Measurements from ENCODE around the gene STON2.

- TF ChIP-seq, protein P1, sequence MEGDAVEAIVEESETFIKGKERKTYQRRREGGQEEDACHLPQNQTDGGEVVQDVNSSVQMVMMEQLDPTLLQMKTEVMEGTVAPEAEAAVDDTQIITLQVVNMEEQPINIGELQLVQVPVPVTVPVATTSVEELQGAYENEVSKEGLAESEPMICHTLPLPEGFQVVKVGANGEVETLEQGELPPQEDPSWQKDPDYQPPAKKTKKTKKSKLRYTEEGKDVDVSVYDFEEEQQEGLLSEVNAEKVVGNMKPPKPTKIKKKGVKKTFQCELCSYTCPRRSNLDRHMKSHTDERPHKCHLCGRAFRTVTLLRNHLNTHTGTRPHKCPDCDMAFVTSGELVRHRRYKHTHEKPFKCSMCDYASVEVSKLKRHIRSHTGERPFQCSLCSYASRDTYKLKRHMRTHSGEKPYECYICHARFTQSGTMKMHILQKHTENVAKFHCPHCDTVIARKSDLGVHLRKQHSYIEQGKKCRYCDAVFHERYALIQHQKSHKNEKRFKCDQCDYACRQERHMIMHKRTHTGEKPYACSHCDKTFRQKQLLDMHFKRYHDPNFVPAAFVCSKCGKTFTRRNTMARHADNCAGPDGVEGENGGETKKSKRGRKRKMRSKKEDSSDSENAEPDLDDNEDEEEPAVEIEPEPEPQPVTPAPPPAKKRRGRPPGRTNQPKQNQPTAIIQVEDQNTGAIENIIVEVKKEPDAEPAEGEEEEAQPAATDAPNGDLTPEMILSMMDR (IDR thresholded peaks at IDR 0.05) = no peak
- TF ChIP-seq POLR2AphosphoS5 (IDR thresholded peaks at IDR 0.05; ENCODE audit: low read depth, low read length) (no peak), TCF7L2 (IDR thresholded peaks at IDR 0.05; ENCODE audit: low read depth, low read length) (no peak)
- TF ChIP-seq, protein P2, sequence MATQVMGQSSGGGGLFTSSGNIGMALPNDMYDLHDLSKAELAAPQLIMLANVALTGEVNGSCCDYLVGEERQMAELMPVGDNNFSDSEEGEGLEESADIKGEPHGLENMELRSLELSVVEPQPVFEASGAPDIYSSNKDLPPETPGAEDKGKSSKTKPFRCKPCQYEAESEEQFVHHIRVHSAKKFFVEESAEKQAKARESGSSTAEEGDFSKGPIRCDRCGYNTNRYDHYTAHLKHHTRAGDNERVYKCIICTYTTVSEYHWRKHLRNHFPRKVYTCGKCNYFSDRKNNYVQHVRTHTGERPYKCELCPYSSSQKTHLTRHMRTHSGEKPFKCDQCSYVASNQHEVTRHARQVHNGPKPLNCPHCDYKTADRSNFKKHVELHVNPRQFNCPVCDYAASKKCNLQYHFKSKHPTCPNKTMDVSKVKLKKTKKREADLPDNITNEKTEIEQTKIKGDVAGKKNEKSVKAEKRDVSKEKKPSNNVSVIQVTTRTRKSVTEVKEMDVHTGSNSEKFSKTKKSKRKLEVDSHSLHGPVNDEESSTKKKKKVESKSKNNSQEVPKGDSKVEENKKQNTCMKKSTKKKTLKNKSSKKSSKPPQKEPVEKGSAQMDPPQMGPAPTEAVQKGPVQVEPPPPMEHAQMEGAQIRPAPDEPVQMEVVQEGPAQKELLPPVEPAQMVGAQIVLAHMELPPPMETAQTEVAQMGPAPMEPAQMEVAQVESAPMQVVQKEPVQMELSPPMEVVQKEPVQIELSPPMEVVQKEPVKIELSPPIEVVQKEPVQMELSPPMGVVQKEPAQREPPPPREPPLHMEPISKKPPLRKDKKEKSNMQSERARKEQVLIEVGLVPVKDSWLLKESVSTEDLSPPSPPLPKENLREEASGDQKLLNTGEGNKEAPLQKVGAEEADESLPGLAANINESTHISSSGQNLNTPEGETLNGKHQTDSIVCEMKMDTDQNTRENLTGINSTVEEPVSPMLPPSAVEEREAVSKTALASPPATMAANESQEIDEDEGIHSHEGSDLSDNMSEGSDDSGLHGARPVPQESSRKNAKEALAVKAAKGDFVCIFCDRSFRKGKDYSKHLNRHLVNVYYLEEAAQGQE (IDR thresholded peaks at IDR 0.05; ENCODE audit: insufficient read depth in 1 of 2, low read depth in 2 of 2, low read length in 1 of 2) = no peak
Observed at GRCh38 chr14:81272317-81272716, 127.8 kb downstream of the STON2 start.
